Measurements from ENCODE around the gene ME3. TPM values are rescaled to one million over a fixed set of nuclear protein-coding genes. Genes with fewer than 3 reads are reported as not detected.

The ME3 gene
- total RNA-seq, 1 experiment from 2014 or later = 0.30 TPM

- TF ChIP-seq SIN3A (IDR thresholded peaks at IDR 0.05; ENCODE audit: low read depth) (no peak), ZNF274 (IDR thresholded peaks at IDR 0.05; ENCODE audit: low read depth, low read length) (no peak), RAD21 (IDR thresholded peaks at IDR 0.05; ENCODE audit: low read depth) (no peak), POLR2A (IDR thresholded peaks at IDR 0.05; ENCODE audit: borderline replicate concordance, extremely low read depth, insufficient read depth, insufficient read length) (no peak), ATF3 (IDR thresholded peaks at IDR 0.05) (no peak), SRF (IDR thresholded peaks at IDR 0.05; ENCODE audit: low read depth) (no peak), CEBPB (IDR thresholded peaks at IDR 0.05; ENCODE audit: low read depth) (no peak)
- TF ChIP-seq, protein P1, sequence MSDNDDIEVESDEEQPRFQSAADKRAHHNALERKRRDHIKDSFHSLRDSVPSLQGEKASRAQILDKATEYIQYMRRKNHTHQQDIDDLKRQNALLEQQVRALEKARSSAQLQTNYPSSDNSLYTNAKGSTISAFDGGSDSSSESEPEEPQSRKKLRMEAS (IDR thresholded peaks at IDR 0.05) = no peak
Measured at GRCh38 chr11:86666193-86666592, 6.2 kb downstream of the ME3 start (continued).

- CTCF ChIA-PET = no interaction called here
- no peak overlapping the region for H3K27ac ChIP-seq (ENCODE audit: low read depth, low read length)
- POLR2A ChIA-PET = no interaction called here
Measured at GRCh38 chr11:86664930-86665329, 7.5 kb downstream of the ME3 start.

GRCh38 chr11:86663761-86664160 lies 8.7 kb downstream of the ME3 start:
- Histone ChIP-seq H3K9me3 (ENCODE audit: control insufficient read depth in 1 of 2, insufficient read depth in 1 of 2, low read depth in 1 of 2, low read length in 2 of 2) (no peaks in the 10 kb centered on the region), H3K27me3 (ENCODE audit: insufficient read depth, low read length) (no peaks in the 10 kb centered on the region), H3K9me2 (ENCODE audit: insufficient read depth) (0 out of 2 replicates have a peak, but pooled peaks cover 5% of the 10 kb centered on the region), H3K79me2 (ENCODE audit: insufficient read depth, low read length) (no peaks in the 10 kb centered on the region), H3K36me3 (ENCODE audit: control insufficient read depth in 1 of 2, insufficient read depth in 2 of 2, low read length in 2 of 2) (no peaks in the 10 kb centered on the region), H4K20me1 (ENCODE audit: insufficient read depth) (no peaks in the 10 kb centered on the region), H3K4me3 (replicated peaks in 1 of 2; ENCODE audit: low read depth in 1 of 2, low read length in 2 of 2) (no peak overlapping the region), H3K4me2 (ENCODE audit: low read length) (no peak overlapping the region), H3K9ac (ENCODE audit: low read length) (no peak overlapping the region), H3K27ac (ENCODE audit: low read depth, low read length) (no peak overlapping the region), H2AFZ (ENCODE audit: low read depth, low read length, poor library complexity, severe bottlenecking) (no peak overlapping the region), H3K4me1 (ENCODE audit: control insufficient read depth in 1 of 2, insufficient read depth in 2 of 2, low read length in 2 of 2) (no peaks in the 10 kb centered on the region)
- TF ChIP-seq, protein P2, sequence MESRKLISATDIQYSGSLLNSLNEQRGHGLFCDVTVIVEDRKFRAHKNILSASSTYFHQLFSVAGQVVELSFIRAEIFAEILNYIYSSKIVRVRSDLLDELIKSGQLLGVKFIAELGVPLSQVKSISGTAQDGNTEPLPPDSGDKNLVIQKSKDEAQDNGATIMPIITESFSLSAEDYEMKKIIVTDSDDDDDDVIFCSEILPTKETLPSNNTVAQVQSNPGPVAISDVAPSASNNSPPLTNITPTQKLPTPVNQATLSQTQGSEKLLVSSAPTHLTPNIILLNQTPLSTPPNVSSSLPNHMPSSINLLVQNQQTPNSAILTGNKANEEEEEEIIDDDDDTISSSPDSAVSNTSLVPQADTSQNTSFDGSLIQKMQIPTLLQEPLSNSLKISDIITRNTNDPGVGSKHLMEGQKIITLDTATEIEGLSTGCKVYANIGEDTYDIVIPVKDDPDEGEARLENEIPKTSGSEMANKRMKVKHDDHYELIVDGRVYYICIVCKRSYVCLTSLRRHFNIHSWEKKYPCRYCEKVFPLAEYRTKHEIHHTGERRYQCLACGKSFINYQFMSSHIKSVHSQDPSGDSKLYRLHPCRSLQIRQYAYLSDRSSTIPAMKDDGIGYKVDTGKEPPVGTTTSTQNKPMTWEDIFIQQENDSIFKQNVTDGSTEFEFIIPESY (IDR thresholded peaks at IDR 0.05; ENCODE audit: extremely low read depth, insufficient replicate concordance, low read length) = no peak
- TF ChIP-seq YY1 (IDR thresholded peaks at IDR 0.05; ENCODE audit: extremely low read depth, insufficient replicate concordance, low read depth, low read length) (no peak), ATF3 (IDR thresholded peaks at IDR 0.05) (no peak)
- ChIA-PET POLR2A (no interaction called here), RAD21 (ENCODE audit: low non-redundant PET in 1 of 2, low total read pairs in 2 of 2, uncharacterized antibody in 2 of 2, unreplicated experiment in 2 of 2) (no interaction called here), CTCF (no interaction called here)
- intact Hi-C loops (cut with micrococcal nuclease) = no loop called here
- no TSS peak for BruUV-seq (replicated peaks)
- DNase-seq (ENCODE audit: low read depth, low spot score) = no peak
- no peak for ATAC-seq

More at GRCh38 chr11:86664930-86665329, 7.5 kb downstream of the ME3 start:
- Histone ChIP-seq H3K27me3 (ENCODE audit: insufficient read depth, low read length) (no peaks in the 10 kb centered on the region), H3K9me3 (ENCODE audit: control insufficient read depth in 1 of 2, insufficient read depth in 1 of 2, low read depth in 1 of 2, low read length in 2 of 2) (no peaks in the 10 kb centered on the region), H3K79me2 (ENCODE audit: insufficient read depth, low read length) (no peaks in the 10 kb centered on the region), H3K36me3 (ENCODE audit: control insufficient read depth in 1 of 2, insufficient read depth in 2 of 2, low read length in 2 of 2) (no peaks in the 10 kb centered on the region), H3K9me2 (ENCODE audit: insufficient read depth) (no peaks in the 10 kb centered on the region), H4K20me1 (ENCODE audit: insufficient read depth) (no peaks in the 10 kb centered on the region), H3K4me1 (ENCODE audit: control insufficient read depth in 1 of 2, insufficient read depth in 2 of 2, low read length in 2 of 2) (no peaks in the 10 kb centered on the region), H2AFZ (ENCODE audit: low read depth, low read length, poor library complexity, severe bottlenecking) (no peak overlapping the region), H3K4me2 (ENCODE audit: low read length) (no peak overlapping the region), H3K9ac (ENCODE audit: low read length) (no peak overlapping the region), H3K4me3 (replicated peaks in 1 of 2; ENCODE audit: low read depth in 1 of 2, low read length in 2 of 2) (no peak overlapping the region)
- intact Hi-C loops (cut with micrococcal nuclease) = no loop called here
- DNase-seq (ENCODE audit: low read depth, low spot score) (no peak), ATAC-seq (no peak)
- no peak for TF ChIP-seq JUND (IDR thresholded peaks at IDR 0.05)
- TF ChIP-seq SIN3A (IDR thresholded peaks at IDR 0.05; ENCODE audit: low read depth) = no peak
- RAD21 ChIA-PET (ENCODE audit: low non-redundant PET in 1 of 2, low total read pairs in 2 of 2, uncharacterized antibody in 2 of 2, unreplicated experiment in 2 of 2) = no interaction called here
- no TSS peak for BruUV-seq (replicated peaks)

Data from HCT116 (cell line).